Measurements from ENCODE around the gene ELOVL7. TPM values are rescaled to one million over a fixed set of nuclear protein-coding genes. Genes with fewer than 3 reads are reported as not detected.

ELOVL7 gene
- total and polyA plus RNA-seq, 2 of the 8 experiments (the other 6 are each of a cell fraction or from before 2014, with no cell fraction given) = 3.1 to 5.1 TPM

DNA sequence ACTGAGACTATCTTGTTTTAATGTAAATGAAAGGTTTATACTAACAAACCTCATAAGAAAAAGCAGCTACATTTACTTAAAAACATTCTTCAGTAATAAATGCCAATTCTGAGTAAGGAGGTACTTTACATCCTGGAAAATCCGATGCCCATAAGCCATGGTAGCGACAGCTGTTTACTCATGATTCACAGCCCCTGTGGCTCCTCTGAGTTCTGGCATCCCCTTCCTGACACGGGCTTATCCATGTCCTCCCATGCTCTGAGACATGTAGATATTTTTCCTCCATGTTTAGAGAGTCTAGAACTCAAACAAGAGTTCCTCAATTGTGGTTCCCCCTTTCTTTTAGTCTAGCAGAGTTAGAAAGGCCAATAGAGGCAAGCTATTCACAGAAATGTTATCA, 81.0 kb downstream of the ELOVL7 start:
- no peak overlapping the region for H2AK5ac ChIP-seq (ENCODE audit: low read depth, low read length)
- no peaks in the 10 kb centered on the region for H3K27me3 ChIP-seq (replicated peaks in 1 of 4; ENCODE audit: control insufficient read depth in 3 of 4, extremely low read depth in 1 of 4, insufficient read depth in 3 of 4, low read length in 3 of 4)
- no peaks in the 10 kb centered on the region for H3K79me1 ChIP-seq (ENCODE audit: low read depth, low read length)
- H3K9ac ChIP-seq (replicated peaks in 1 of 4; ENCODE audit: extremely low read depth in 1 of 4, low read depth in 3 of 4, low read length in 3 of 4) = no peak overlapping the region
- H2AFZ ChIP-seq (ENCODE audit: low read length) = no peak overlapping the region
- H2BK20ac ChIP-seq (ENCODE audit: low read length) = no peak overlapping the region
- ChIA-PET CTCF (ENCODE audit: partially characterized antibody) (interaction anchor here (0.7 kb wide), 1 partner anchor 31 kb away, joined by 3 read pairs; no protein-coding TSS in a partner anchor), POLR2A (ENCODE audit: partially characterized antibody) (no interaction called here)
- no peak overlapping the region for H3K23ac ChIP-seq (ENCODE audit: insufficient read length)
- H2BK12ac ChIP-seq (ENCODE audit: low read depth, low read length) = no peak overlapping the region
- no peak overlapping the region for H4K5ac ChIP-seq (ENCODE audit: insufficient read length, low read depth, low read length)
- WGBS, 2 experiments (ENCODE audit: extremely low coverage in 1 of 2, insufficient coverage in 1 of 2, insufficient read length in 1 of 2, insufficient replicate concordance in 2 of 2, low coverage in 1 of 2, low lambda C conversion rate in 2 of 2, missing lambda C conversion rate in 1 of 2) = 93% methylated on average over 3 of the region's 3 CpGs; no CpG with 5 or more reads in 1 of the 2 experiments
- H4K20me1 ChIP-seq (replicated peaks in 1 of 2; ENCODE audit: control insufficient read depth in 1 of 2, insufficient read depth in 2 of 2, low read length in 2 of 2) = no peaks in the 10 kb centered on the region
- no peak overlapping the region for H2BK120ac ChIP-seq (replicated peaks; ENCODE audit: low read depth, low read length)
- H4K91ac ChIP-seq (replicated peaks; ENCODE audit: insufficient read length, low read length) = no peak overlapping the region
- no peak overlapping the region for H4K8ac ChIP-seq (ENCODE audit: extremely low read depth, insufficient read depth, low read length)
- H3K4me2 ChIP-seq (ENCODE audit: insufficient read depth in 1 of 2, low read depth in 2 of 2, low read length in 2 of 2) = no peak overlapping the region
- no peak overlapping the region for H2BK15ac ChIP-seq (ENCODE audit: low read length)
- no peak overlapping the region for H3K4me3 ChIP-seq (ENCODE audit: extremely low read depth in 1 of 4, insufficient read depth in 2 of 4, low read depth in 3 of 4, low read length in 4 of 4)
- TF ChIP-seq GABPA (IDR thresholded peaks at IDR 0.05; ENCODE audit: borderline replicate concordance, insufficient read depth, low read length) = no peak
- TF ChIP-seq ZNF274 (IDR thresholded peaks at IDR 0.05; ENCODE audit: borderline replicate concordance, extremely low read depth, low read length) = no peak
- TF ChIP-seq SIRT6 (IDR thresholded peaks at IDR 0.05; ENCODE audit: low read length) = no peak
- no peak for TF ChIP-seq NRF1 (IDR thresholded peaks at IDR 0.05; ENCODE audit: low read depth, low read length)
- H3K4me1 ChIP-seq (replicated peaks in 1 of 4; ENCODE audit: control insufficient read depth in 3 of 4, insufficient read depth in 4 of 4, low read length in 3 of 4) = peaks cover 0 to 2% (median 0%) of the 10 kb centered on the region in 4 experiments; a peak in 1 of 7 replicates
- no peak overlapping the region for H3K18ac ChIP-seq (ENCODE audit: extremely low read depth, low read length)
- no peaks in the 10 kb centered on the region for H3K36me3 ChIP-seq (ENCODE audit: control insufficient read depth in 2 of 4, insufficient read depth in 4 of 4, low read length in 3 of 4)
- H3K4ac ChIP-seq (replicated peaks; ENCODE audit: insufficient read length, low read depth, low read length) = no peak overlapping the region
- H3K9me3 ChIP-seq (ENCODE audit: insufficient read depth in 2 of 2, low read depth in 1 of 2, low read length in 1 of 2) = no peaks in the 10 kb centered on the region
- H3K79me2 ChIP-seq (ENCODE audit: control insufficient read depth in 1 of 2, insufficient read depth in 2 of 2, low read length in 2 of 2) = no peaks in the 10 kb centered on the region
- H3K56ac ChIP-seq (replicated peaks; ENCODE audit: insufficient read length, low read depth, low read length) = no peak overlapping the region
- peaks cover 1% of the 10 kb centered on the region; the same call in 1 of the 2 replicates for H3K23me2 ChIP-seq (ENCODE audit: low read depth, low read length)
- DNase-seq (ENCODE audit: low read depth in 1 of 2, low spot score in 2 of 2) (no peak), FAIRE-seq (no peak)
- no peak overlapping the region for H3K14ac ChIP-seq (ENCODE audit: insufficient read length)
- no peak overlapping the region for H2BK5ac ChIP-seq (ENCODE audit: low read depth, low read length)
- H3K27ac ChIP-seq (ENCODE audit: low read depth, low read length) = no peak overlapping the region
